Lower lobe of right lung (tissue), 2 donors: ENCODE measurements around the gene SEC16B. TPM values are rescaled to one million over a fixed set of nuclear protein-coding genes. Genes with fewer than 3 reads are reported as not detected.

Source experiments
- ATAC-seq, 2 donors: fragments of 200-7000 bp; cut with Tn5 transposase; one replicate each; pipeline ENCODE4 v1.9.1; 2020 to 2022; ENCODE audit warnings: mild to moderate bottlenecking in 2 of 2, moderate library complexity in 2 of 2
- DNase-seq: peaks from one replicate; pipeline ENCODE4 v3.0.0-alpha.2; 2020
- H3K27ac ChIP-seq: fragments of 200-600 bp; one replicate; pipeline ENCODE4 v1.8.0; 2022
- H3K27me3 ChIP-seq: fragments of 200-600 bp; one replicate; pipeline ENCODE4 v1.8.0; 2022; ENCODE audit warnings: low read depth
- H3K36me3 ChIP-seq: fragments of 200-600 bp; one replicate; pipeline ENCODE4 v1.8.0; 2022; ENCODE audit warnings: mild to moderate bottlenecking
- H3K4me1 ChIP-seq: fragments of 200-600 bp; one replicate; pipeline ENCODE4 v1.8.0; 2022
- H3K4me3 ChIP-seq: fragments of 200-600 bp; one replicate; pipeline ENCODE4 v1.8.0; 2022; ENCODE audit warnings: mild to moderate bottlenecking
- H3K9me3 ChIP-seq: fragments of 200-600 bp; one replicate; pipeline ENCODE4 v1.8.0; 2022
- intact Hi-C: fragments of 100-400 bp; cut with DNase I; formaldehyde crosslinking; loops from one replicate; pipeline ENCODE4 v1.11.0; 2022
- total RNA-seq: library from RNA; stranded (reverse); fragmentation: NEBNext Ultra II Directional; extraction: Animal tissue kit (Norgen Biotek cat#: 25700); gene quantifications from one replicate; pipeline ENCODE4 v1.2.1, GENCODE V29; 2021
- TF ChIP-seq, protein P1 (sequence below): fragments of 200-600 bp; IDR thresholded peaks from one replicate; pipeline ENCODE4 v1.8.0; 2022; ENCODE audit warnings: antibody characterized with exemption, mild to moderate bottlenecking
- donor health status: DM: no; HTN: yes; CAD: no; lungs with severe emphysema.

SEC16B gene
- total RNA-seq, 1 donor from 2014 or later: 1.9 TPM

DNA sequence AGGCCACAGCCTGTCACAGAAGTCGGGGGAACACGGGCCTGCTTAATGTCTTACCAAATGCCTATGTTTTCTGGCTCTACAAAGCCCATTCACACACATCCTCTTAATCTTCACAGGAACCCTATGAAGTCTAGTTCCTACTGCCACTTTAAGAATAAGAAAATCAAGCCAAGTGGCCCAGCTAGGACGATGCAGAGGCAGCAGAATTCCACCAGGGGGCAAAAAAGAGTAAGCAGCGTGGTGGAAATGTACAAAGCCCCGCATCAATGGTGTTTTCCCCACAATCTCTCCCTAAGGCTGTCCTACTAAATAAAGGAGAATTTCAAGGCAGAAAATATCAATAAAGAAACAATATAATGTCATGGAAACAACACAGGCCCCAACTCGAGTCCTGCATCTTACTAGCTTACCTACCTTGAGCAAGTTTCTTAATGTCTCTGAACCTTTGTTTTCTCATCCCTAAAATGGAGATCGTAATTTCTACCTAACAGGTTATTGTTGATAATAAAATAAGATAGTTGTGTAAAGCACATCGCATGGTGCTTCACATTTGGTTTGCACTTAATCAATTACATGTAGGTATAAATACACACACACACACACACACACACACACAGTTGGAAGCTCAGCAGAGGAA is 21.4 kb downstream of the SEC16B start:
- intact Hi-C loops: no loop called here
- ATAC-seq: peak; percentile 72 to 75

DNA sequence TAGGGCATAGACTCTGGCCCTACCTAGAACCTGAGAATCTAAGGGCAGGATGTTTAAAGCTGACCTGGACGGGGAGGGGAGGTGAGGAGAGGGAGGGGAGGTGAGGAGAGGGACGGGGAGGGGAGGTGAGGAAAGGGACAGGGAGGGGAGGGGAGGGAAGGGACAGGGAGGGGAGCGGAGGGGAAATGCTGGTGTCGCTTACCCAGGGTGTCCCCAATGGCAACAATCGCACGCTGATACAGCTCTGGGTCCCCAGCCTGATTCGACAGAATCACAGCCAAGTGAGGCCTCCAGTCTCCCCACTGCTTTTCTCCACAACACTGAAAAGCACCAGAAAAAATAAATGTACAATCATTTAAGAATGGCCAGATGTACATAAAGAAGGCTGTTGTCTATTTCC is 22.2 kb downstream of the SEC16B start:
- intact Hi-C loops: no loop called here
- no peak for ATAC-seq

More for the DNA sequence above, 21.4 kb downstream of the SEC16B start:
- TF ChIP-seq, protein P1, sequence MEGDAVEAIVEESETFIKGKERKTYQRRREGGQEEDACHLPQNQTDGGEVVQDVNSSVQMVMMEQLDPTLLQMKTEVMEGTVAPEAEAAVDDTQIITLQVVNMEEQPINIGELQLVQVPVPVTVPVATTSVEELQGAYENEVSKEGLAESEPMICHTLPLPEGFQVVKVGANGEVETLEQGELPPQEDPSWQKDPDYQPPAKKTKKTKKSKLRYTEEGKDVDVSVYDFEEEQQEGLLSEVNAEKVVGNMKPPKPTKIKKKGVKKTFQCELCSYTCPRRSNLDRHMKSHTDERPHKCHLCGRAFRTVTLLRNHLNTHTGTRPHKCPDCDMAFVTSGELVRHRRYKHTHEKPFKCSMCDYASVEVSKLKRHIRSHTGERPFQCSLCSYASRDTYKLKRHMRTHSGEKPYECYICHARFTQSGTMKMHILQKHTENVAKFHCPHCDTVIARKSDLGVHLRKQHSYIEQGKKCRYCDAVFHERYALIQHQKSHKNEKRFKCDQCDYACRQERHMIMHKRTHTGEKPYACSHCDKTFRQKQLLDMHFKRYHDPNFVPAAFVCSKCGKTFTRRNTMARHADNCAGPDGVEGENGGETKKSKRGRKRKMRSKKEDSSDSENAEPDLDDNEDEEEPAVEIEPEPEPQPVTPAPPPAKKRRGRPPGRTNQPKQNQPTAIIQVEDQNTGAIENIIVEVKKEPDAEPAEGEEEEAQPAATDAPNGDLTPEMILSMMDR: peak; percentile 84
- H3K9me3 ChIP-seq: no peaks in the 10 kb centered on the region
- no peaks in the 10 kb centered on the region for H3K27me3 ChIP-seq
- no peaks in the 10 kb centered on the region for H3K4me1 ChIP-seq
- no peak for DNase-seq
- H3K4me3 ChIP-seq: no peak overlapping the region
- no peaks in the 10 kb centered on the region for H3K36me3 ChIP-seq
- H3K27ac ChIP-seq: no peak overlapping the region

DNA sequence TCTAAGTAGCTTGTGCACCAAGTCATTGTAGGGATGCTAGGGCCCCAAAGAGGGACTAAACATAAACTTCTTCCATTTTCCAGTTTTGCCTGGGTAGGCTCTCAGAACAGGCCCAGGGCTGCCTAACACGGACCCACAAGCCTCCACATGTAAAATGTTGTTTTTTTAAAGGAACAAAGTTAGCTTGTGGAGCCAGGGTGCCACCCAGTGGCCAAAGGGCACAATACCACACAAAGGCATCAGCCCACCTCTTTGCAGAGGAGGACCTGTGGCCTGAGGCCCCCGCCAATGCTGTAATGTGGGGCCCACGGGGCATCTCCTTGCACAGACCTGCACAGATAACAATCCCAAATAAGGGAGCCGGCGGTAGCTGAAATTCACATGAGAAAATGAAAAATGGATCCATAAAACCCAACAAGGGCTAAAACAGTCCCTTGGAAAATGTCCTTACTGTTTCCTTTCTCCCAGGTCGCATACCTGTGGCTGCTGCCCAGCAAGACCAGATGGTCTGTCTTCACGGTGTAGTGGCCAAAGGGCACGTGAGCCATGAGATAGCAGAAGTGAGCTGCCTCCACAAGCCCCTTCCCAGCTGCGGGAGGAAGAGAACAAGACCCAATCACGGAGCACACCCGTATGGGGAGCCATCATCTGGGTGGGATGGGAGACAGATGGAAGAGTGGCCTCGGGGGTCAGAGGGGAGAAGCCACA is 23.8 kb downstream of the SEC16B start:
- Histone ChIP-seq H3K27ac (no peak overlapping the region), H3K4me3 (no peak overlapping the region), H3K9me3 (no peaks in the 10 kb centered on the region), H3K27me3 (no peaks in the 10 kb centered on the region), H3K36me3 (no peaks in the 10 kb centered on the region), H3K4me1 (no peaks in the 10 kb centered on the region)
- intact Hi-C loops: no loop called here
- ATAC-seq (peak; percentile 69 to 75), DNase-seq (no peak)
- TF ChIP-seq, protein P1: peak; percentile 78

More for the DNA sequence above, 22.2 kb downstream of the SEC16B start:
- Histone ChIP-seq H3K36me3 (no peaks in the 10 kb centered on the region), H3K27ac (no peak overlapping the region), H3K4me3 (no peak overlapping the region), H3K9me3 (no peaks in the 10 kb centered on the region), H3K27me3 (no peaks in the 10 kb centered on the region), H3K4me1 (no peaks in the 10 kb centered on the region)
- no peak for DNase-seq
- TF ChIP-seq, protein P1: no peak

DNA sequence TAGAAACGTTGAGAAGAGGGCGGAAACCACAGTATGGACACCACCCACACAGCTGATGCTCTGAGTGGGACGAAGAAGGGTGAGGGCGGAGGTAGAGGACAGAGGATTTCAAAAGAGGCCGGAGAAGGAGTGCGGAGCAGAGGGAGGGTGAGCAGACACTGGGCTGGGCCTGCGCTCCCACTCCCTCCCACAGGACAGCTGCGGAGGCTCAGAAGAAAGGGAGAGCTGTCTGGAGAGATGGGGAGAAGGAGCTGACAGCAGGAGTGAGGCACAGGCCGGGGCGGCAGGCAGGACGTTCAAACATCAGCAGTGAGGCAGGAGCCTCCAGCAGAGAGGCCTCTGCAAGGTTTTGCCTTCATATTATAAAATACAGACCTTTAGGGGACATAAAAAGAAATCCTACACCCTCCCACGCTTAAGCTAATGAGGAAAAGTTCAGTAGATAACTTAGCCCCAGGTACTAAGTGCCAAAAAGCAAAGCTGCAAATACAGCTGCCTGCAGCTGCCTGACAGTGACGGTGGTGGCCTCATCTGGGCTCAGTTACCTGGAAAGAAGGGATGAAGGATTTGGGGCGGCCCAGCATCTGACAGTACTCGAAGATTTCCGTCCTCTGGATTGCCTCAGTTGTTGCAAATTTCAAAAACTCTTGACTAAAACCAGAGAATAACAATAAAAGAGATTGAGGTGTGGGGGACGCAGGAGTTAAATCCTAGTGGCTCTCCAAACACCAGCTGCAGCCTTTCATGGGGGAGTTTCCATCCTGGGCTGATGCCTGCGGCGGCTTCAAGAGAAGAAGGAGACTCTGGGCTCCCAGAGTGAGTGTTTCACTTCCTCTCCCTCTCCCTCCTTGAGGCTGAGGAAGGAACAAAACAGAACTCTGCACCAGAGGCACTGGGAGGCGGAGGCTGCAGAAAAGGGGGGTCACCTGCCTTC is 25.6 kb downstream of the SEC16B start:
- H3K9me3 ChIP-seq: no peaks in the 10 kb centered on the region
- DNase-seq: no peak
- TF ChIP-seq, protein P1: no peak
- no peak overlapping the region for H3K27ac ChIP-seq
- ATAC-seq: no peak
- intact Hi-C loops: no loop called here
- no peaks in the 10 kb centered on the region for H3K4me1 ChIP-seq
- peaks cover 5% of the 10 kb centered on the region for H3K36me3 ChIP-seq
- no peak overlapping the region for H3K4me3 ChIP-seq
- no peaks in the 10 kb centered on the region for H3K27me3 ChIP-seq

DNA sequence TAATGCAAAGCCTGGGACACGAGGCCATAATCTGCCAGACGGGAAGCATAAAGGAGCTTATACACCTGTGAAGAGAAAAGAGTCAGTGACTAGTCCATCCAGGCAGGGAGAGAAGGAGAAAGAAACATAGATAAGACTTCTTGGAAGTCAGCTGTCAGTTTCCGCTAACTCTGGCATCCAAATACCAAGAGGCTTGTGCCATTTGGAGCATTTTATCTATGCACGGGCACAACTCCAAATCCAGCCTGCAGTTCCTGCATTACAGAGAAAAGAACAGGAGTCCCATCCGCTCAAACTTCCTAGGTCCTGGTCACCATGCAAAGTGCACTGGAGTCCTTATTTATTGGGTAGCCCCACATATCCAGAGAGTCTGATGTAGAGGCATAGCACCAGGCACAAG is 27.9 kb downstream of the SEC16B start:
- no peak for DNase-seq
- Histone ChIP-seq H3K27me3 (no peaks in the 10 kb centered on the region), H3K36me3 (peaks cover 8% of the 10 kb centered on the region), H3K27ac (no peak overlapping the region), H3K4me1 (no peaks in the 10 kb centered on the region), H3K9me3 (no peaks in the 10 kb centered on the region), H3K4me3 (no peak overlapping the region)
- TF ChIP-seq, protein P1: no peak
- intact Hi-C loops: no loop called here
- no peak for ATAC-seq
